Central memory CD8-positive, alpha-beta T cell (primary cell): ENCODE results near the gene ABTB2.

Experiments used
- ATAC-seq: fragments of 150-1000 bp; cut with Tn5 transposase; replicated peaks from 2 replicates; pipeline ENCODE4 v1.10.0; 2022; ENCODE audit warnings: mild to moderate bottlenecking, moderate FRiP score, moderate number of reproducible peaks; ENCODE audit not compliant: poor library complexity, severe bottlenecking; ENCODE audit errors: extremely low read depth
- DNase-seq, 2 donors: peaks; one replicate each; pipeline ENCODE4 v3.0.0; 2021; ENCODE audit warnings: low spot score in 2 of 2
- H3K27ac Mint-ChIP-seq: one replicate; pipeline ENCODE4 v1.8.0; 2022; ENCODE audit warnings: low read depth, mild to moderate bottlenecking, moderate library complexity, mixed read lengths
- H3K27me3 Mint-ChIP-seq: one replicate; pipeline ENCODE4 v1.8.0; 2022; ENCODE audit warnings: mixed read lengths
- H3K36me3 Mint-ChIP-seq: one replicate; pipeline ENCODE4 v1.8.0; 2022; ENCODE audit warnings: mild to moderate bottlenecking, moderate library complexity, mixed read lengths; ENCODE audit not compliant: insufficient read depth
- H3K4me1 Mint-ChIP-seq: one replicate; pipeline ENCODE4 v1.8.0; 2022; ENCODE audit warnings: mixed read lengths
- H3K4me3 Mint-ChIP-seq: one replicate; pipeline ENCODE4 v1.8.0; 2022; ENCODE audit warnings: mild to moderate bottlenecking, moderate library complexity, mixed read lengths
- H3K9me3 Mint-ChIP-seq: one replicate; pipeline ENCODE4 v1.8.0; 2022; ENCODE audit warnings: mixed read lengths

Gene ABTB2

GRCh38 chr11:34284156-34284555 lies 73.7 kb downstream of the ABTB2 start:
- no peak overlapping the region for H3K27ac Mint-ChIP-seq
- H3K27me3 Mint-ChIP-seq = no peaks in the 10 kb centered on the region
- no peak for ATAC-seq
- H3K4me1 Mint-ChIP-seq = no peaks in the 10 kb centered on the region
- H3K4me3 Mint-ChIP-seq = no peak overlapping the region
- H3K36me3 Mint-ChIP-seq = no peaks in the 10 kb centered on the region
- no peak for DNase-seq
- H3K9me3 Mint-ChIP-seq = no peaks in the 10 kb centered on the region

GRCh38 chr11:34280945-34281872 lies 76.6 kb downstream of the ABTB2 start:
- DNase-seq = no peak
- no peaks in the 10 kb centered on the region for H3K27me3 Mint-ChIP-seq
- no peaks in the 10 kb centered on the region for H3K4me1 Mint-ChIP-seq
- H3K36me3 Mint-ChIP-seq = no peaks in the 10 kb centered on the region
- no peak overlapping the region for H3K27ac Mint-ChIP-seq
- no peak for ATAC-seq
- no peak overlapping the region for H3K4me3 Mint-ChIP-seq
- no peaks in the 10 kb centered on the region for H3K9me3 Mint-ChIP-seq

- Mint-ChIP-seq H3K4me3 (no peak overlapping the region), H3K4me1 (no peaks in the 10 kb centered on the region), H3K27ac (no peak overlapping the region), H3K9me3 (no peaks in the 10 kb centered on the region), H3K27me3 (no peaks in the 10 kb centered on the region), H3K36me3 (no peaks in the 10 kb centered on the region)
- DNase-seq = no peak
- no peak for ATAC-seq
These were observed 79.0 kb downstream of the ABTB2 start for GRCh38 chr11:34278693-34279297.

GRCh38 chr11:34278175-34278574 lies 79.6 kb downstream of the ABTB2 start:
- Mint-ChIP-seq H3K4me1 (no peaks in the 10 kb centered on the region), H3K27me3 (no peaks in the 10 kb centered on the region), H3K27ac (no peak overlapping the region), H3K9me3 (no peaks in the 10 kb centered on the region), H3K4me3 (no peak overlapping the region), H3K36me3 (no peaks in the 10 kb centered on the region)
- ATAC-seq = no peak
- no peak for DNase-seq

- Mint-ChIP-seq H3K9me3 (no peaks in the 10 kb centered on the region), H3K36me3 (no peaks in the 10 kb centered on the region), H3K4me1 (no peaks in the 10 kb centered on the region), H3K27me3 (no peaks in the 10 kb centered on the region), H3K4me3 (no peak overlapping the region), H3K27ac (no peak overlapping the region)
- no peak for ATAC-seq
- DNase-seq = no peak
These were observed 80.6 kb downstream of the ABTB2 start for GRCh38 chr11:34277171-34277570.

- DNase-seq (no peak), ATAC-seq (no peak)
- Mint-ChIP-seq H3K27me3 (no peaks in the 10 kb centered on the region), H3K36me3 (no peaks in the 10 kb centered on the region), H3K9me3 (no peaks in the 10 kb centered on the region), H3K4me1 (no peaks in the 10 kb centered on the region), H3K27ac (no peak overlapping the region), H3K4me3 (no peak overlapping the region)
These were observed 81.4 kb downstream of the ABTB2 start for GRCh38 chr11:34276352-34276864.

- DNase-seq = no peak
- Mint-ChIP-seq H3K9me3 (no peaks in the 10 kb centered on the region), H3K27ac (no peak overlapping the region), H3K4me1 (no peaks in the 10 kb centered on the region), H3K27me3 (no peaks in the 10 kb centered on the region), H3K4me3 (no peak overlapping the region), H3K36me3 (no peaks in the 10 kb centered on the region)
- ATAC-seq = no peak
These were observed 82.3 kb downstream of the ABTB2 start for GRCh38 chr11:34275486-34275885.

GRCh38 chr11:34274712-34275398 lies 83.0 kb downstream of the ABTB2 start:
- ATAC-seq (no peak), DNase-seq (no peak)
- Mint-ChIP-seq H3K4me1 (no peaks in the 10 kb centered on the region), H3K9me3 (no peaks in the 10 kb centered on the region), H3K27me3 (no peaks in the 10 kb centered on the region), H3K36me3 (no peaks in the 10 kb centered on the region), H3K27ac (no peak overlapping the region), H3K4me3 (no peak overlapping the region)

GRCh38 chr11:34273099-34273498 lies 84.7 kb downstream of the ABTB2 start:
- H3K27me3 Mint-ChIP-seq = no peaks in the 10 kb centered on the region
- no peaks in the 10 kb centered on the region for H3K9me3 Mint-ChIP-seq
- H3K36me3 Mint-ChIP-seq = no peaks in the 10 kb centered on the region
- H3K4me1 Mint-ChIP-seq = no peaks in the 10 kb centered on the region
- ATAC-seq (no peak), DNase-seq (no peak)
- H3K4me3 Mint-ChIP-seq = no peak overlapping the region
- H3K27ac Mint-ChIP-seq = no peak overlapping the region

GRCh38 chr11:34271727-34272126 lies 86.1 kb downstream of the ABTB2 start:
- ATAC-seq (no peak), DNase-seq (no peak)
- H3K9me3 Mint-ChIP-seq = no peaks in the 10 kb centered on the region
- no peak overlapping the region for H3K27ac Mint-ChIP-seq
- H3K27me3 Mint-ChIP-seq = no peaks in the 10 kb centered on the region
- H3K36me3 Mint-ChIP-seq = no peaks in the 10 kb centered on the region
- H3K4me3 Mint-ChIP-seq = no peak overlapping the region
- H3K4me1 Mint-ChIP-seq = no peaks in the 10 kb centered on the region

- Mint-ChIP-seq H3K4me3 (no peak overlapping the region), H3K9me3 (no peaks in the 10 kb centered on the region), H3K27me3 (no peaks in the 10 kb centered on the region), H3K4me1 (no peaks in the 10 kb centered on the region), H3K36me3 (no peaks in the 10 kb centered on the region), H3K27ac (no peak overlapping the region)
- no peak for ATAC-seq
- DNase-seq = no peak
These were observed 87.1 kb downstream of the ABTB2 start for GRCh38 chr11:34270711-34271110.

GRCh38 chr11:34269694-34270245 lies 88.0 kb downstream of the ABTB2 start:
- DNase-seq (no peak), ATAC-seq (no peak)
- Mint-ChIP-seq H3K4me3 (no peak overlapping the region), H3K27me3 (no peaks in the 10 kb centered on the region), H3K4me1 (no peaks in the 10 kb centered on the region), H3K36me3 (no peaks in the 10 kb centered on the region), H3K9me3 (no peaks in the 10 kb centered on the region), H3K27ac (no peak overlapping the region)
